ENCODE results near the gene TRIP4. TPM values are rescaled to one million over a fixed set of nuclear protein-coding genes. Genes with fewer than 3 reads are reported as not detected.

TRIP4 gene
- total RNA-seq (2014; rRNA removed; shearing (Covaris generic)) (9.3 TPM in 2 replicates), total RNA-seq (2022) (20.5 and 21.0 TPM in 2 replicates), Bru-seq, nascent RNA (percentile 63 among the genes with signal in this experiment), BruChase-seq, experiment 1, labeled RNA remaining after a 6-hour chase (percentile 58 among the genes with signal in this experiment), BruChase-seq, experiment 2, labeled RNA remaining after a 2-hour chase (percentile 60 among the genes with signal in this experiment)
- long read RNA-seq, transcript TRIP4-201 (13 exons, 2,045 nt): major isoform, 32 of 48 reads
- long read RNA-seq, partial matches to known transcripts: 6 of 48 reads
- long read RNA-seq, other reads (novel, unspliced or antisense): 9 of 48 reads

GRCh38 chr15:64387562-64388168, at the start of gene TRIP4:
Gene TRIP4, plus strand, starts transcription at chr15:64387836. Its CDS starts 28 bp downstream, at chr15:64387864.
- intact Hi-C loops (cut with micrococcal nuclease; ENCODE audit: unreplicated experiment): loop anchor here (2.0 kb wide), 1 partner anchor 225 kb away; the partner anchor contains the start of gene PPIB

GRCh38 chr15:64340355-64340754, 47.3 kb upstream of the TRIP4 start:
- Histone ChIP-seq H3K4me2 (ENCODE audit: low read length) (no peak overlapping the region), H3K36me3 (ENCODE audit: insufficient read depth, low read length) (0 out of 2 replicates have a peak, but pooled peaks cover 3% of the 10 kb centered on the region), H3K4me3 (ENCODE audit: low read depth, low read length, poor library complexity, severe bottlenecking) (no peak overlapping the region), H3K4me1 (ENCODE audit: insufficient read depth, low read length, poor library complexity, severe bottlenecking) (no peaks in the 10 kb centered on the region), H3K9me3 (ENCODE audit: low read length) (no peaks in the 10 kb centered on the region), H2AFZ (ENCODE audit: low read length) (no peak overlapping the region), H3K9me2 (ENCODE audit: insufficient read depth, low read length) (no peaks in the 10 kb centered on the region), H4K20me1 (ENCODE audit: insufficient read depth, low read length) (no peaks in the 10 kb centered on the region), H3K27ac (ENCODE audit: low read depth, low read length, poor library complexity, severe bottlenecking) (no peak overlapping the region), H3K79me2 (ENCODE audit: insufficient read depth, low read depth, low read length) (0 out of 2 replicates have a peak, but pooled peaks cover 6% of the 10 kb centered on the region)
- no peak for DNase-seq (ENCODE audit: low spot score)
- no TSS peak for BruUV-seq (replicated peaks)
- POLR2A ChIA-PET: interaction anchor here (0.6 kb wide), 1 partner anchor 27 kb away, joined by 4 read pairs; no protein-coding TSS in a partner anchor
- CTCF ChIA-PET (ENCODE audit: unreplicated experiment): no interaction called here
- TF ChIP-seq CTCF (conservative IDR thresholded peaks at IDR 0.05; ENCODE audit: low read length): no peak
- no peak for TF ChIP-seq EZH2phosphoT487 (IDR thresholded peaks at IDR 0.05; ENCODE audit: borderline replicate concordance, low read depth, low read length)
- intact Hi-C loops (cut with micrococcal nuclease; ENCODE audit: unreplicated experiment): no loop called here

More at GRCh38 chr15:64387562-64388168, at the start of gene TRIP4:
- H3K9me3 ChIP-seq (ENCODE audit: low read length): no peaks in the 10 kb centered on the region
- H2AFZ ChIP-seq (ENCODE audit: low read length): peak within 1 kb of the TSS; percentile 83; the same call in 1 of the 2 replicates
- CTCF ChIA-PET (ENCODE audit: unreplicated experiment): no interaction called here
- H3K4me2 ChIP-seq (ENCODE audit: low read length): peak within 1 kb of the TSS; percentile 66
- H3K79me2 ChIP-seq (ENCODE audit: insufficient read depth, low read depth, low read length): peaks cover 17% of the 10 kb centered on the region; the same call in 1 of the 2 replicates
- H3K36me3 ChIP-seq (ENCODE audit: insufficient read depth, low read length): no peaks in the 10 kb centered on the region
- no peaks in the 10 kb centered on the region for H3K9me2 ChIP-seq (ENCODE audit: insufficient read depth, low read length)
- POLR2A ChIA-PET: interaction anchor here (0.5 to 1.6 kb wide), 8 partner anchors 11 to 766 kb away, joined by 3 to 8 read pairs (median 4); no protein-coding TSS in a partner anchor
- BruUV-seq (replicated peaks): no TSS peak
- TF ChIP-seq EZH2phosphoT487 (IDR thresholded peaks at IDR 0.05; ENCODE audit: borderline replicate concordance, low read depth, low read length): no peak
- 0 out of 2 replicates have a peak, but pooled peaks have one; percentile 18 for TF ChIP-seq CTCF (conservative IDR thresholded peaks at IDR 0.05; ENCODE audit: low read length)
- H4K20me1 ChIP-seq (ENCODE audit: insufficient read depth, low read length): no peaks in the 10 kb centered on the region
- H3K27ac ChIP-seq (ENCODE audit: low read depth, low read length, poor library complexity, severe bottlenecking): peak within 1 kb of the TSS; percentile 50
- peaks cover 15% of the 10 kb centered on the region for H3K4me1 ChIP-seq (ENCODE audit: insufficient read depth, low read length, poor library complexity, severe bottlenecking)
- H3K4me3 ChIP-seq (ENCODE audit: low read depth, low read length, poor library complexity, severe bottlenecking): peak within 1 kb of the TSS; percentile 92
- DNase-seq (ENCODE audit: low spot score): peak; percentile 95
